HG03108 (cell line): ENCODE results near the gene TMEM117.

ENCODE experiments used
- ATAC-seq: cut with Tn5 transposase; IDR thresholded peaks from one replicate; pipeline ENCODE4 v1.9.1; 2021; ENCODE audit warnings: moderate library complexity; ENCODE audit not compliant: unreplicated experiment

Gene TMEM117

DNA sequence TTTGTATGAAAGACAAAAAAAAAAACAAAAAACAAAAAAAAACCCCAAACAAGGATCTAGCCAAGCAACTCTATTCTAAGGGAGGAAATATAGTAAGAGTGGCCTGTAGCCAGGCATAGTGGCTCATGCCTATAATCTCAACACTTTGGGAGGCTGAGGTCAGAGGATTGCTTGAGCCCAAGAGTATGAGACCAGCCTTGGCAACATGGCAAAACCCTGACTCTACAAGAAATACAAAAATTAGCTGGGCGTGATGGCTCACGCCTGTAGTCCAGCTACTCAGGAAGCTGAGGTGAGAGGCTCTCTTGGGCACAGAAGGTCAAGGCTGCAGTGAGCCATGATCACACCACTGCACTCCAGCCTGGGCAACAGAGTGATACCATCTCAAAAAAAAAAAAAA is 47.9 kb downstream of the TMEM117 start:
- ATAC-seq: no peak

DNA sequence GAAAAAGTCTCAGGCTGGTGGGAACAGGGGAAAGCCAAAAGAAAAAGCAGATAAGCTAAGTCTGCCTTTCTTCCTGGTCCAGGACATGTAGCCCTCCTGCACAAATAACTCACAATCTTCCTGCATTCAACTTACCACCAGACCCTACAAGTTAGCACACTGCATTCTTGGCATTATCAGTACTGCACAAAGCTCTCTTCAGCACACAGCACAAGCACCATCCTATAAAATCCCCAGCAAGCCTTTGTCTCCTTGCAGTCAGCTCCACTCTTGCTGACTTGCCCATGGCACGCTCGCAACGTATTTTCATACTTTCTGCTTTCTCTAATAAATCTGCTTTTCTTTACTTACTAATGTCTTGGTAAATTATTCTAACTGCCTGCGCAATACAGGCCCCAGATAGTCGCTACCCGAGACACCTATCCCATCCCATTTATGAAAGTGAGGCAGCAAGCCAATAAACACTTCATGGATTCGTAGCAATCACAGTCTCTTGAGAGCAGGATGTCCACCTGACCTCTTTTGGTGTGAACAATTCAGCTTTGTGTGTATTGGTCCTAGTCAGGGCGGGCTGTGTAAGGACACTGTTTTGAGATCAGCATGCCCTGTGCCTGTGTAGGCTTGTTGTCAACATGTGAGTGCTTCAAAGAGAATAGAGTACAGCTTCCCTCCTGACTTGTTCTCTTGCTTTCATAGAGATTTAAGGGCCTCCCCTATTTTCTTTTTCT is 49.0 kb downstream of the TMEM117 start:
- no peak for ATAC-seq

DNA sequence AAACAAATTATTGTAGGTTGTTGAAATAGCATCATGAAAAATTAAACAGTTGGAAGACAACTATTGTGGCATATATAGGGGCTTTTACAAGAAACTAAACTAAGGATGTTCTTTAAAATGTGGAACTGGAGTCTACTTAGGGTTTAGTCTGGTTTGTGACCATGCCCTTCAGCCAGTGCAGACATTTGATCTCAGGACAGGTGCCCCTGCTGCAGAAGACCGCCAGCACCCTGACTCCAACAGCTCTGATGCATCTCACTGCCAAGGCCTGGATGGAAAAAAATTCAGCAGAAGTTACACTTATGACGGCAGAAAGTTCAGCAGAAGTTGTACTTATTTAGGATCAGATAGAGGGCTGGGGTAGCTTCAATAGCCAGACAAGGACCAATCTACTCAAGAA is 51.5 kb downstream of the TMEM117 start:
- ATAC-seq: no peak

DNA sequence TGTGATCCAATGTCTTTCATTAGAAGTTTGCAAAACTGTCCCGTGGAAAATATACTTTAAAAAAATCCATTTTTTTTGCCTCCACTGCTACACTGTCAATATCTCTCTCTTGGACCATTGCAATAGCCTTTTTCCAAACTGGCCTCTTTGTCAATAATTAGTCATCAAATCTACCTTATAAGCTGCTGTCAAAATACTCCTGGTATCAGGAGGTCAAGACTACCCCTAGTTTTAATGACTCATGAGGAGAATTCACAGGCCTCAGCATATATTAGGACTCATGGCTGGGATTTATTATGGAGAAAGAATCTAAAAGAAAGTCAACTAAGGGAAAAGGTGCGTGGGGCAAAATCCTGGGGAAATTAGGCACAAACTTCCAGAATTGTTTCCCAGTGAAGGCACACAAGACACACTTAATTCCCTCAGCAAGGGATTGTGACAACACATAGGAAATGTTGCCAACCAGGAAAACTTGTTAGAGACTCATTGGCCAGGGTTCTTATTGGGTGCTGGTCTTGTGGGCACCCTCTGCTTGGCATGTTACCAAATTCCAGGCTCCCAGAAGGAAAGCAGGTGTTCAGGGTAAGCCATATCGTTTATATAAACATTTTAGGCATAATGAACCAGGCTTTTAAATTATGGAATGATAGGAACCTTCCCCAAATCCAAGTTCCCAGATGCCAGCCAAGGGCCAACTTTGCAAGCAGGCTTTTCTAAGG is 56.1 kb downstream of the TMEM117 start:
- no peak for ATAC-seq

DNA sequence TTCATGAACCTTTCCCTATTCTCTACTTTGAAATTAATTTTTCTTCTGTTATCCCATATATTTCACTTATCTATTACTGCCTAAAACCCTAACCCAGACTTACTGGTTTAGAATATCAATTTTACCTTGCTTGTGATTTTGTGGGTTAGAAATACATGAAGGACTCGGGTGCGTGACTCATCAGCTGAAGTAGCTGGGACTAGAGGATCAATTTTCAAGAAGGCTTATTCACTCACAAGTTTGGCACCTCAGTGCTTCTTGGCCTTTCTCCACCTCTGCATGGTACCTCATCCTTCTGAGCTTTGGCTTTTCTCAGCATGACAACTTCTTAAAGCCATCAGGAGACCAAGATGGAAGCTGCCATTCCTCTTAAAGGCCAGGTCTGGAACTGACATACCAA is 57.8 kb downstream of the TMEM117 start:
- no peak for ATAC-seq

DNA sequence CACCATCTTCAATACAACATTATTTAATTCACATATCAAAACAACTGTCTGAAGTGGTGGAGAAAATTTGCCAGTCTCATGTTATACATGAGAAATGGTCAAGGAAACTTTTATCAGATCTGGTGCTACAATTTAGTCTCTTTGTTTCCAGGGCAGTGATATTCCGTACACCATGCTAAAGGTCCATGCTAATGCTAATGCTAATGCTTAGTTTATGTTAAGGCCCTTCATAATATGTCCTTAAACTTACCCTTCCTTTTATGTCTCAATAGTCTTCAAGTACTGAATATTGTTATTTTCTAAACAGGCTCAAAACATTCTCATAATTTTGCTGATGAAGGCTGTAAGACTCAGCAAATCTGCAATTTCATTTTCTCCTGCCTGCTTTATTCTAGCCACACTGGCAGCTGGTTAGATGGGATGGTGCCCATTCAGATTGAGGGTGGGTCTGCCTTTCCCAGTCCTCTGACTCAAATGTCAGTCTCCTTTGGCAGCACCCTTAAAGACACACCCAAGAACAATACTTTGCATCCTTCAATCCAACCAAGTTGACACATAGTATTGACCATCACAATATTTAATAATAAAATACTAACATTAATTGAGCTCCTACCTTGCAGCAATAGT is 59.8 kb downstream of the TMEM117 start:
- no peak for ATAC-seq

DNA sequence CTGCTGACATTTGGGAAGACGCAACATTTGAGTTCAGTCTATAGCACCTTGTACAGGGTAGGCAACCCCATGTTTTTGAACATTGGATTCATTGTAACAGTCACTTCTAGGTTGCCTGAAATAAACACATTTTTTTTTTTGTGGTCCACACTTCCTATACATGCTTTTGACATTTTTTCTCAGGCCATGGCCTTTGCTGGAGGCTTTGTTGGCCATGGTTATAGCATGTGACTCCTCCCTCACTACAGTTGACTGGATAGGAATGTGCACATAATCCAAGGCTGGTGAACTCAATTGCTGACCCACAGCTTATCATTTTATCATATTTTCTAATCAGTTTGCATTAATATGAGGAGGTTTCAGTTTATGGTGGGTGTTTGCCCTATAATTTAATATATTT is 60.6 kb downstream of the TMEM117 start:
- ATAC-seq: no peak

DNA sequence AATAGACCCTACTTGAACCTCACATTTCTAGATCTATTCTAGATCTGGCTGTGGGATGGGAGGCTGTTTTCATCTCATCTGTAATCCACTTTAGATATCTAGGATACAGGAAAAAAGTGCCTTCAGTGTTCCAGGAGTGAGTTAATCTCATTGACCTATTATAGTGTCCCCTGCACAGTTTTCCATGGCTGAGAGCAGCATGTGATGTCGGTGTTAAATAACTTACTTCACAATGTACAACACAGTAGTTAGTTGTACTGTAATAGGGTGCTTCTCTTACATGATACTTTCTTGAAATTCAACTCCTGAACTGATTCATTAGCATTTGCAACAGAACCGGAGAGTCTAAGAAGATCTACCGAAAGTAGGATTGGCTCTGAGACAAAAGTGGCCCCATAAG is 62.6 kb downstream of the TMEM117 start:
- no peak for ATAC-seq

DNA sequence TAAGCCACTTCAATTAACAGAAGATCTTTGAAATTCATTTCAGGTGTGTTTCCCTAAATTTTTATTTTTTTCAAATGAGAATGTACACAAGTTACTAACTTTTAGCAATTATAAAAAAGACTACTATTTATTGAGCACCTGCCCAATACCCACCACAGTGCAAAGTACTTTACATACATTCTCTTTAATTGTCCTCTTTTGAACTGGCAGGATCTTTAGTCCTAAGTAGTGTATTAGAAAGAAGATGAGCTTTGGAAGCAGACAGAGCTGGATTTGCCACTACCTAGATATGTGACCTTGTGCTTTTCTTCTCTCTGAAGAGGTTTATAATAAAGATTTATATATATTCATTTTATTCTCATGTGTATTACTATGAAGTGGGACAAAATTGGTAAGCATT is 63.7 kb downstream of the TMEM117 start:
- no peak for ATAC-seq

DNA sequence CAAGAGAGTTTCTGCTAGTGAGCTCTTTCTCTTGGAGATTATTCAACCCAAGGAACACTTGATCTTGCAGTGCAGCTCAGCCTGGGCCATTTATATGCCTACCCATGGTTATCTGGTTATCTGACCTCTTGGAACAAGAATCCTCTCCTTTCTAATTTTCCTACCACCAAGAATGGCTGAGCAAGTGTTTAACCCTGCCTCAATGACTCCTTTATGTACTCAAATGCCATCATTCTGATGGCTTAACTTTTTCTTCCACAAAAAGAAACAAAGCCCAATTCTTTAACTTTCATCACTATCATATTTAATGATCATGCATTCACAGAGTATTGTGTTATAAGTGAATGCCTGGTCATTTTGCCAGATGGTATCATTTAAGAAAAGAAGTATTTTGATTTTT is 67.8 kb downstream of the TMEM117 start:
- no peak for ATAC-seq

DNA sequence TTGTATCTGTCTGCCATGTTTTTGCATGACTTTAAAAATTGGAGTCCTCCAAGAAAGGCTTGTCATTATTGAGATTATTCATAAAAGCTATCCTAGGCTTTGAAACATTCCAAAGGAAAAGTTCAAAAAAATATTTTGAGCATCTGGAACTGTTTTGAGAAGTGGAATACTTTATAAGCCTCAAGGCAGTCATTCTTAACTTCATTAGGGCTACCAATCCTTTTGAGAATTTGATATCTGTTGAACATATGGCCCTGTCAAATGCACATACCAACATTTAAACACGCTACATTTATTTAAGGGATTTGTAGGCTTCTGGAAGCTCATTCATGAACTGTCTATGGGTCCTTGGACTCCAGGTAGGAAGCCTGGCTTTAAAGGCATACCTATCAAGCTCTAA is 77.0 kb downstream of the TMEM117 start:
- ATAC-seq: no peak

DNA sequence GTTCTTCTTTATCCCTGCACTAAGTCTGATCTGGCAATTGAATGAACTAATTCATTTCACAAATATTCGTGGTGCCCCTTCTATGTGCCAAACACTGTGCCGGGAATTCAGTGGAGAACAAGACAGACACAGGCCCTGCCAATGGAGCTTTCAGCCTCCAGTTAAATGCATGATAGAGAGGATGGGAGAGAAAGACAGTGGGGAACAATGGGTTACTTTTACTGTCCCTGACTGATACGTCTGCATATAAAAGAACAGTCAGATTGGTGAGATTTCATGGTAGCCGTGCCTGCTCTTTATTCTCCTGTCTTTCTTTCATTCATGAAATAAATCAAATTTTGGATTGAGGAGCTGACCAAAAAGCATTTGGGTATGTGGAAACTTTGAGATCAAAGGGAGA is 78.5 kb downstream of the TMEM117 start:
- no peak for ATAC-seq

DNA sequence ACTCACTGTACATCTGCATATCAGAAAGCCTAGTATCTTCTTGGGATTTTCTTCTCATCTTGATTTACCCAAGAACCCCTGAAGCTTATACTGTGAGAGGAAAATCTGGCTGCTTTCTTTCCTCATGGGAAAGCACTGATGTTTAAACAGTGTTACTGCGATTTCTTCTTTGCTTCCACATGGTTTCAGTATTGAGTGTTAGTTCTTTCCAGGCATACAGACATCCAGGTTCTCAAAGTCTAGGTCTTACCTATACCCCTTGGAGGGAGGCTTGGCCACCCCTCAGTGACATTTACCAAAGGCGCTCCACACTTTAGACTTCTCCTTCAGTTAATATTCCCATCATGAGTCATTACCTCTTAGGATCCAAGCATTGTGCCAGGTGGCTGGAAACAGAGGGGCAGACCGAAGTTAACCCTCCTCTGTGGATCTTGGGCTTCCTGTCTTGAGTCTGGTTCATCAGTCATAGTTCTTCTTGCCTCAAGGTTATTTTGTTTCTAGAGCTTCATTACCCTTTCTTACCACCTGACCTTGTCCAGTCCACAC is 79.1 kb downstream of the TMEM117 start:
- no peak for ATAC-seq

DNA sequence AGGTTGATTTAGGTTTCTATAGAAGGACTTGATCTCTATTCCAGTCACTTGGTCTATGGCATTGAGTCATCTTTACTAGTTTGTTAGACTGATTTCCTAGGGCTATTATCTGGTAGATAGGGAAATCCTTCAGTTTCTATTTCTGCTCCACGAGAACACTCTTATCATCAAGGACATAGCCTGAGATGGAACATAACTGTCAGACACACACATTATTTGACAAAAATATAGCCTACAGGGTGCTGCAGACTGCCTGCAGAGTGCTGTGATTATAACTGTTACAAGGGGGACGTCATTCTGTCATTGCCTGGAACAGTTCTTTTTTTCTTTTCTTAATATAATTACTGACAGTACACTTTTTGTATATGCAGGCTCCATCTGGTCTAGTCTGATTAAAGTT is 82.0 kb downstream of the TMEM117 start:
- no peak for ATAC-seq

DNA sequence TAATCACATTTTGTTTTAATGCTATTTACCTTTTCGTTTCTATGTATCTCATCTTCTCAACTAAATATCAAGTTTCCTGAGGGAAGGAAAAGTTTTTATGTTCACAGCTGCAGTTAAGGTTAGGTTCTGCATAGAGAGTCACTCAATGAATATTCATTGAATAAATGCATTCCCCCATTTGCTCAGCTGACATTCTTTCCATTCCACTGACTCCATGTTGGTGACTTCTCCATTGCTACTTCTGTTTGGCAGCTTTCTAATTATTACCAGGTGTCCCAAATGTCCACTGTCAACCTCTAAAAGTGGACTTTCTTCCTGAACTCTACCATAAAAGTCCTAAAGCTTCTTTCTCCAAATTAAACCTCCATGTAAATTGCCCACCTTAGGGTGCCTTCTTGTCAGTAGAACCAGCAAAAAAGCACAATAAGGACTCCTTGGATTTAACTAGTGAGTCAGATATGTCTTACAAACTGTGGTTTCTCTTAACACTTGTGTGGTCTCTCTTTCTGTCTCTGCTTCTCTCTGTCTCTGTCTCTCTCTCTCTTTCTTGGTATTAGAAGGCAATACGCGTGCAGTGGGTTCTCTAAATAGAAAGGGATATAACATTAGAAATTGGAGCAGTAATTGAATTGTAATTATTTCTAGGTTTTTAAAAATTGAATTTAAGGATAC is 85.9 kb downstream of the TMEM117 start:
- ATAC-seq: no peak

DNA sequence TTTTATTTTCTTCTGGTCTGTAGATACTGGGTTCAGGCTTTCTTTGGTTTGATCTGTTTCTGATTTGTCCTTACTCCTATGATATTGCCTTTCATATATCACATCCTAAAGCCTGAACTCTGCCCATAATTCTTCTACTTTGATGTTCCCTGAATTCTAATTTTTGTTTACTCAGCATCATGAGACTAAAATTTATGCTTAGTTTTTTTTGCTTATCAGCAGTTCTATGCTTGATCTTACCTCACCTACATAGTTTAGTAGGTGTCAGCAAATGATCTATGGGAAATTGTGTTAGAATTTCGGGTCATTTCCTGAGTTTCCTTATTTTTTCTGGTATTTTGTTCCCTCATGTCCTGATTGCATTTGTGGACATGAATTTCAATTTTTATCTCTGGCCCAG is 94.2 kb downstream of the TMEM117 start:
- ATAC-seq: no peak

DNA sequence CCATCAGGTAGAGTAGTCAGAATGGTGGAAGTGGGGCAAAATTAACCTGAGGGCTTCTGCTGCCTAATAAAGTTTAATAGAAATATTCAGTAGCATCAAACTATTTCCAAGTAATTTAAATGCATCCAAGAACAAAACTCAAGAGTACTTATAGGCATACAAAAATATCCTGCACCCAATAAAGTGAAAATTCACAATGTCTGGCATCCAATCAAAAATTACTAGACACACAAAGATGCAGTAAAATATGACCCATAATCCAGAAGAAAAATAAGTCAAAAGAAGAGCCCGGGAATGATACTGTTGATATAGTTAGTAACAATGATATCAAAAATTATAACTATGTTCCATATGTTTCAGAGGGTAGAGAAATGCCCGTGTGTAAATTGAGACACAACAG is 95.3 kb downstream of the TMEM117 start:
- no peak for ATAC-seq

DNA sequence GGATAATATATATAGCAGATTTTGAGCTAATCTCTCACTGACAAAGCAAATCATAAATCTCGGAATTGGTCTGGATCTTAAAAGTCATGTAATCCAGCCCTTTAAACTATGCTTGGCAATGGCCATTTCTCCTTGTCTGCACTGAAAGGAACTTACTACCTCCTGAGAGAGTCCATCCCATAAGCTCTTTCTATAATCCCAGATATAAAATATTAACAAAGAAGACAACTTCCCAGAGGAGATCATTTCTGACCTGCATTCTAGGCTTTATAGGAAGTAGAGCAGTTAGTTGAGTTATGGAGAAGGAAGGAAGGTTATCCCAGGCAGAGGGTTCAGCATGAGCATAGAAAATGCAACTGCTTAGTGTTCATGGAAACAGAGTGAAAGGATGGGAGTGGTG is 99.7 kb downstream of the TMEM117 start:
- ATAC-seq: no peak

DNA sequence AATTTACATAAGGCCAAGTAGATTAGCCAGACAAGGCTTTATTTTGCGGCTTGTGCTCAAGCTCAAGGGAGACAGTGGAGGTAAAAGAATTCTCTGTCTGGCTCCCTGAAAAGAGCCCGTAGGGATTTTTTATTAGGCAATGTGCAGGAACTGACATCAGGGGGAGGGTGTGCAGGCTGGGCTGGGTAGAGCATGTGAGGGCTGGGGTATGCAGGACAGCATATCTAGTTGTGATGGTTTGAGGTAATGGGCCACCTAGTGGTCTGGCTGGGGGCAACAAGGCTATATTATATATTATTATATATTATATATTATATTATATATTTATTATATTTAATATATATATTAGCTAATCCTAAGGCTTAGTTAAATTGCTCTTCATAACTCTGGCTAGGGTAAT is 102.1 kb downstream of the TMEM117 start:
- ATAC-seq: no peak

DNA sequence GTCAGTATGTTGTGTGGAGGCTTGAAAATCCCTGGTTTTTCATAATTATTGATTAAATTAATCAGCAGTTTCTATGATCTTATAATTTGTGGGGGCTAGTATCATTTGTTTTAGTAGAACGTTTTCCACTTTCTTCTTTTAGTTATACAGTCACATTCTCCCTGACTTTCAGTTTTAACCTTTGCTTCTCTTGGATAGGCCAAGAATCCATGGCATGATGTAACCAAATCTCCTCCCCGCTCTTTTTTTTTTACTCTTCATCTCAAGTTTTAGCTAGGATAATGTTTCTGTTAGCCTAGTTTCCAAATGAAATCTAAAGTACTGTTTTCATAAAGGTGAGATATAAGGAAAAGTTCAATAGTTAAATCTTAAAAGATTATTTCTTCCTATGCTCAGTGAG is 106.5 kb downstream of the TMEM117 start:
- ATAC-seq: no peak

DNA sequence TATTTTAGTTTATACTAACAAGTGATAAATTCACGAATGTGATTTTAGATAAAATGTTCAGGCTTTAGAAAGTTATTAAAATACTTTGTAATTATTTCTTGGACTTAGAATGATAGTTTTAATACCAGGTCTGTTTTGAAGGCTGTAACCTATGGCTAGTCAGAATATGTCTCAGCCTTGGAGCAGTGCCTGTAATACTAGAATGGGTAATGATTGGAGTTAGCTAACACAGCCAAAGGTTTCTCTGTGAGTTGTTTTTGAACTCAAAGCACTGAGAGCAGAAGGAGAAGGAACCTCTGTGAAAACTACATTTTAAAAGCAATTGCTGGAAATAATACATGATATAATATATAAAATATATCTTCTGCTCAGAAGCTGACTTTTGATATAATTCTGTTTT is 110.1 kb downstream of the TMEM117 start:
- ATAC-seq: no peak

DNA sequence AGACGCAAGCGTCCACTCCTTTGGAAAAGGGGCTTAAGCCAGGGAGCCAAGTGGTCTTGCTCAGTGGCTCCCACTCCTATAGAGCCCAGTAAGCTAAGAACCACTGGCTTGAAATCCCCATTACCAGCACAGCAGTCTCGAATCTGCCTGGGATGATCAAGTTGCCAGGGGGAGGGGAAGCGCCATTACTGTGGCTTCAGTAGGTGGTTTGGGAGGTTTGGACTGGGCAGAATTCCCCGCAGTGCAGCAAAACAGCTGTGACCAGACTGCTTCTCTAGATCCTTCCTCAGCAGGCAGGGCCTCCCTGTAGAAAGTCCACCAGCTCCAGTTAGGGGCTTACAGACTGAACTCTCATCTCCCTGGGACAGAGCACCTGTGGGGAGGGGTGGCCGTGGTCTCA is 115.4 kb downstream of the TMEM117 start:
- ATAC-seq: no peak
